ENCODE data around the gene TXLNB. TPM values are rescaled to one million over a fixed set of nuclear protein-coding genes. Genes with fewer than 3 reads are reported as not detected.

The TXLNB gene
- total RNA-seq, 1 donor from 2014 or later: 2.4 TPM

DNA sequence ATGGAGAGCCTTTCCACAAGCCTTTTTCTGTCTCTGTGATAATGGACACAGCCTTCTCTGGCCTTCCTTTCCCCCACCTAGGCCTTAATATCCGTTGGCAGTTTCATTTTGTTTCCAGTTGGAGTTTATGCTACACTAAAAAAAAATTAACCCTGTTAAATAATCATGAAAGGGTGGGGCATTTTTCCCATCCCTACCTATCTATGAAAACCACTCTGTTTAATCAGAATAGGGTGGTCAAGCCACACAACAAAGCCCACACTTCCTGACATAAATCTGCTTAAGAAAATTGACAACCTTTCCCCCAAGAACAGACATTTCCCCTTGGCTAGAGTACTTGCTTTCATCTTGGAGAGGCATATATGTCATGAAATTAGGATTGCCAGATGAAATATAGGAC lies 14.2 kb downstream of the TXLNB start:
- H3K4me3 Mint-ChIP-seq: peak overlapping the region; percentile 2
- no peak for ATAC-seq (ENCODE audit: low read depth)
- H3K27ac Mint-ChIP-seq: peak overlapping the region; percentile 95
- ChIA-PET CTCF (no interaction called here), POLR2A (interaction anchor here (0.7 kb wide), 1 partner anchor 13 kb away, joined by 3 read pairs; no protein-coding TSS in a partner anchor)
- peaks cover 10% of the 10 kb centered on the region for H3K36me3 Mint-ChIP-seq (ENCODE audit: low read depth)
- no peaks in the 10 kb centered on the region for H3K27me3 Mint-ChIP-seq
- DNase-seq: no peak
- no peaks in the 10 kb centered on the region for H3K9me3 Mint-ChIP-seq
- TF ChIP-seq, protein P1, sequence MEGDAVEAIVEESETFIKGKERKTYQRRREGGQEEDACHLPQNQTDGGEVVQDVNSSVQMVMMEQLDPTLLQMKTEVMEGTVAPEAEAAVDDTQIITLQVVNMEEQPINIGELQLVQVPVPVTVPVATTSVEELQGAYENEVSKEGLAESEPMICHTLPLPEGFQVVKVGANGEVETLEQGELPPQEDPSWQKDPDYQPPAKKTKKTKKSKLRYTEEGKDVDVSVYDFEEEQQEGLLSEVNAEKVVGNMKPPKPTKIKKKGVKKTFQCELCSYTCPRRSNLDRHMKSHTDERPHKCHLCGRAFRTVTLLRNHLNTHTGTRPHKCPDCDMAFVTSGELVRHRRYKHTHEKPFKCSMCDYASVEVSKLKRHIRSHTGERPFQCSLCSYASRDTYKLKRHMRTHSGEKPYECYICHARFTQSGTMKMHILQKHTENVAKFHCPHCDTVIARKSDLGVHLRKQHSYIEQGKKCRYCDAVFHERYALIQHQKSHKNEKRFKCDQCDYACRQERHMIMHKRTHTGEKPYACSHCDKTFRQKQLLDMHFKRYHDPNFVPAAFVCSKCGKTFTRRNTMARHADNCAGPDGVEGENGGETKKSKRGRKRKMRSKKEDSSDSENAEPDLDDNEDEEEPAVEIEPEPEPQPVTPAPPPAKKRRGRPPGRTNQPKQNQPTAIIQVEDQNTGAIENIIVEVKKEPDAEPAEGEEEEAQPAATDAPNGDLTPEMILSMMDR (IDR thresholded peaks at IDR 0.05): no peak
- intact Hi-C loops (cut with micrococcal nuclease): no loop called here
- H3K4me1 Mint-ChIP-seq: peaks cover 75% of the 10 kb centered on the region

DNA sequence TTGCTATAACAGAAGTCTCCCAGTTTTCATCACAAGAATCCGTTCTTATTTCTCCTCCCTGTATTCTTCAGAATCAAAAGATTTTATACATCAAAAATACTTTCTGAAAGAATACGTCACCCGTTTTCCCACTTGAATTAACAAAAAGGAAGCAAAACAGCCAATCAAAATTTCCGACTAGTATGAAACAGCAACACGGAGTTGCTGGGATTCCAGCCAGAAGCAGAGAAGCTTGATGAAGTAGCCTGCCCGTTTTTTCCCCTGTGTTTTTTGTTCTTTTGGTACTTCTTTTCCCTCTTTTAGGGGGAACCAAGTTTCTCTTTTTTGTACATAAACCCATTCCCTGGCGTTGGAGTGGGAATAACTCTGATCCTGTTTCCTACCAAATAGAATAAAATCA lies 14.6 kb downstream of the TXLNB start:
- intact Hi-C loops (cut with micrococcal nuclease): no loop called here
- H3K4me1 Mint-ChIP-seq: peaks cover 79% of the 10 kb centered on the region
- CTCF ChIA-PET: no interaction called here
- H3K4me3 Mint-ChIP-seq: no peak overlapping the region
- H3K27ac Mint-ChIP-seq: peak overlapping the region; percentile 95
- DNase-seq: no peak
- no peak for ATAC-seq (ENCODE audit: low read depth)
- H3K9me3 Mint-ChIP-seq: no peaks in the 10 kb centered on the region
- H3K27me3 Mint-ChIP-seq: no peaks in the 10 kb centered on the region
- peaks cover 9% of the 10 kb centered on the region for H3K36me3 Mint-ChIP-seq (ENCODE audit: low read depth)
- POLR2A ChIA-PET: no interaction called here
- TF ChIP-seq, protein P1 (IDR thresholded peaks at IDR 0.05): no peak

DNA sequence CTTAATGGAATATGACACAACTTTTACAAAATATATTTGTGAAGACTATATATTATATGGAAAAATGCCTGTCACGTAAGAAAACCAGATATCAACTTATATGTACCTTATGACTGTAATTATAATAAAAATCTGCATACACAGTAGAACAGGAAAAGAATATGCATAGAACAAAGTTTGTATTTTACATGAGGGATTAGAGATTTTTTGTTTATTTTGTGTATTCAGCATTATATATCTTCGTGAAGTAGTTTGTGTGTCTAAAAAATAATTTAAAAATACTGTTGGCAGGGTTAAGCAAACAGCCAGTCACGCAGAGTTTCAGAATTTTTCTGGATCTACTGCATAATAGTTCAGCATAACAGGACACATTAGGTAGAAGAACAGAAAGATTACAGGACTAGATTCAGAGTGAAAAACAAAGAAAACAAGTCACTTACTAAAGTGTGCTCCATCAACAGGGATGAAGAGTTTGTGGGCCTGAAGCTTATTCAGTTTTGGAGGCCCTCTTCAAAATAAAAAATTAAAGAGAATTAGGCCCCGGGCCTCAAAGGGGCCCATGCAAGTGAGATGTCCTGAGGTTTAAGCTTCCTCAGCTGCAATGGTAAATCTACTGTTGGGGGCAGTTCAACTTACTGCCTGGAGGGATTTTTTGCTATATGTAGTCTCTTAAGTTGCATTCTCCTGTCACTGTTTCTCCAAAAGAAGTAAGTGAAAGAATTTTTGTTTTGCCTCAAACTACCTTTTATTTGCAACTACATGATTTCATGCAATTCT lies 16.3 kb downstream of the TXLNB start:
- H3K9me3 Mint-ChIP-seq: no peaks in the 10 kb centered on the region
- H3K4me3 Mint-ChIP-seq: no peak overlapping the region
- intact Hi-C loops (cut with micrococcal nuclease): no loop called here
- H3K4me1 Mint-ChIP-seq: peaks cover 86% of the 10 kb centered on the region
- H3K36me3 Mint-ChIP-seq (ENCODE audit: low read depth): peaks cover 9% of the 10 kb centered on the region
- ChIA-PET POLR2A (interaction anchor here (1.1 to 1.4 kb wide), 2 partner anchors 15 to 99 kb away, joined by 4 read pairs; partner anchors contain the start of gene CITED2), CTCF (no interaction called here)
- H3K27me3 Mint-ChIP-seq: no peaks in the 10 kb centered on the region
- ATAC-seq (ENCODE audit: low read depth) (no peak), DNase-seq (no peak)
- peak overlapping the region; percentile 37 for H3K27ac Mint-ChIP-seq
- TF ChIP-seq, protein P1 (IDR thresholded peaks at IDR 0.05): no peak

DNA sequence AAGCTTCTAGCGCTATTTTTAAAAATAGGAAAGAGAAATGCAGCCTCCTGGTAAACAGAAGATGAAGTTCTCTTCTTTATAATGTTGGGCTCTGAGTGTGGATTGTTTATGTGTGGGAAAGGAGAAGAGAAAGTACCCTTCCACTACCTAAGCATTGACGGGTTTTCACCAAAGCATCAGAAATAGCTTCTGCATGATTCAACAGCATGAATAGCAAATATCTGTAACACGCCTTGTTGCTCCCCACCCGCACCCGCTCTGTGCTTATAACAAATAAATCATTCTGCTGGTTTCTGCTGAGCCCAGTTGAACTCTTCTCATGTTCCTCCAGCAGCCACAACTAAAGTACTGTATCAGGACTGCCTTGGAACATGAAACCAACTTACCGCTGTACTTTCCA lies 20.7 kb downstream of the TXLNB start:
- ChIA-PET POLR2A (interaction anchor here (0.8 to 5.2 kb wide), 16 partner anchors 8 to 242 kb away, joined by 3 to 56 read pairs (median 4); partner anchors contain the start of genes CITED2 and TXLNB), CTCF (interaction anchor here (0.6 to 2.4 kb wide), 5 partner anchors 20 to 455 kb away, joined by 4 to 10 read pairs (median 6); partner anchors contain the start of genes CITED2 and TXLNB)
- Mint-ChIP-seq H3K36me3 (ENCODE audit: low read depth) (peaks cover 7% of the 10 kb centered on the region), H3K27ac (peak overlapping the region; percentile 96), H3K27me3 (no peaks in the 10 kb centered on the region), H3K4me3 (peak overlapping the region; percentile 75), H3K4me1 (peaks cover 80% of the 10 kb centered on the region), H3K9me3 (no peaks in the 10 kb centered on the region)
- DNase-seq (no peak), ATAC-seq (ENCODE audit: low read depth) (peak; percentile 94)
- intact Hi-C loops (cut with micrococcal nuclease): loop anchor here (1.0 to 5.0 kb wide), 8 partner anchors 8 to 244 kb away; partner anchors contain the start of genes ABRACL and HECA
- TF ChIP-seq, protein P1 (IDR thresholded peaks at IDR 0.05): no peak

DNA sequence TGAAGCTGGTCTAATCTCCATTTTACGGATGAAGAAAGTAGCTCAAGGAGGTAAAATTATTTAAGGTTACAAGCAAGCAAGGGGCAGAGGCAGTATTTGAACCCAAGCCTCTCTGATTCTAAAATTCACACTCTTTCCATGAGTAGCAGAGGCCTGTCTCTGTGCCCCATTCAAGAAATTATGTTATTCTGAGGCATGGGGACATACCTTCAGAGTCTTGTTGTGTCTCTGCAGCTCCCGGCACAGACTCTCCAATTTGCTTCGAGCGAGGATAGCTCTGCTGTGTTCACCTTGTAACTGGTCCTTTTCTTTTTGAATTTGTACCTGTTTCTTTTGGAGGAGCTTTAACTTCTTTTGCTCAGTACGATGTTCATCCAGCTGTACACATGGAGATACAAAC lies 21.5 kb downstream of the TXLNB start:
- ATAC-seq (ENCODE audit: low read depth): no peak
- Mint-ChIP-seq H3K4me1 (peaks cover 80% of the 10 kb centered on the region), H3K9me3 (no peaks in the 10 kb centered on the region), H3K36me3 (ENCODE audit: low read depth) (peaks cover 6% of the 10 kb centered on the region), H3K4me3 (peak overlapping the region; percentile 75), H3K27me3 (no peaks in the 10 kb centered on the region), H3K27ac (peak overlapping the region; percentile 96)
- intact Hi-C loops (cut with micrococcal nuclease): loop anchor here (2.0 to 5.0 kb wide), 5 partner anchors 19 to 243 kb away; partner anchors contain the start of genes ABRACL and HECA
- POLR2A ChIA-PET: interaction anchor here (0.6 to 5.2 kb wide), 12 partner anchors 10 to 1387 kb away, joined by 3 to 56 read pairs (median 5); partner anchors contain the start of genes CITED2 and TXLNB
- TF ChIP-seq, protein P1 (IDR thresholded peaks at IDR 0.05): no peak
- DNase-seq: no peak
- CTCF ChIA-PET: interaction anchor here (1.1 to 2.4 kb wide), 6 partner anchors 19 to 145 kb away, joined by 5 to 10 read pairs (median 6); partner anchors contain the start of genes CITED2 and TXLNB

Measured in activated B cell treated with CpG ODN at 0.5 μM for 24 hours (primary cell).